ENCODE results near the gene ICA1.
"Not testable (repeated sequence)": the region's sequence is repeated elsewhere in the genome, so short reads cannot be mapped to it uniquely, and the experiment has no call there.

ICA1 gene

DNA sequence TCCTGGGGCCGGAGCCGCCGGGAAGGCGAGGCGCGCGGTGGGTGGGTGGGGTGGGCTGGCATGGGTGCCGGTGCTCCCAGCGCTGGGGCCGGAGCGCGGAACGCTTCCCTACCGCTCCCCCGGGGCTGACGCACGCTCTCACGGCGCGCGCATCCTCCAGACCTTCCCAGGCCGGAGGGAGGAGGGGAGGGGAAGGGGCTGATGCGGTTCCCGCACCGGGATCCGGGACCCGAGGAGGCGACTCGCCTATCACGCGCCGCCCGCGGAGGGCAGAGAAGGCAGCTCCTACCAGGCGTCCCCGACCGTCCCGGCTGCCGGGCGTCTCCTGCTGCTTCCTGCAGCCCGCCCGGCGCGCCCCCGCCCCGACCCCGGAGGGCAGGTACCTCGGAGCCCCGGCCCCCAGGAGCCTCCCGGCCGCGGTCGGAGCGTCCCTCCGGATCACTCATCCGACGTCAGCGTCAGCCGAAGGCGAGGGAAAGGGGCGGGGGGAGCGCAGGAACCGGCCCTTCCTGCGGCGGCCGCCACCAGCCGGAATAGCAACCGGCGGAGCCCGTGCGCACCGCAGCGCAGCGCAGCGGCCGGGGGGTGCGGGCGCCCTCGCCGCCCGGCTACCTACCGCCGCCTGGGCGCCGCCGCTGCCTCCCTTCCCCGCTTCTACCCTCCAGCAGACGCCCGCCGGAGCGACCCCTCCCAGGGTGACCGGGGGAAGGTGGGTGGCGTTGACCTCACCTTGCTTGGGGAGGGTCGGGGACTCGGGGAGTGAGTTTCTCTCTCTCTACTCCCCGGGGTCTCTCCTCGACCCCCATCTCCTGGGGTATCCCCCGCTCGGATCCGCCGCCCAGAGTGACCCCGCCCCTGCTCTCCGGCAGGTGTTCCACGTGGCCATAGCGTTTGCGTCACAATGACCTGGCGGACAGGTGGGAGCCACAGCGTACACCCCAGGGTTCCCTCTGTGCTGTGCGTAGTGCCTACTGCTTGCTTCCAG is at the start of gene ICA1:
Gene ICA1, minus strand, starts transcription at position 457 of the 985 bp plus-strand sequence. CDS start 26,241 bp downstream, outside the sequence.
- no peak for DNase-seq

DNA sequence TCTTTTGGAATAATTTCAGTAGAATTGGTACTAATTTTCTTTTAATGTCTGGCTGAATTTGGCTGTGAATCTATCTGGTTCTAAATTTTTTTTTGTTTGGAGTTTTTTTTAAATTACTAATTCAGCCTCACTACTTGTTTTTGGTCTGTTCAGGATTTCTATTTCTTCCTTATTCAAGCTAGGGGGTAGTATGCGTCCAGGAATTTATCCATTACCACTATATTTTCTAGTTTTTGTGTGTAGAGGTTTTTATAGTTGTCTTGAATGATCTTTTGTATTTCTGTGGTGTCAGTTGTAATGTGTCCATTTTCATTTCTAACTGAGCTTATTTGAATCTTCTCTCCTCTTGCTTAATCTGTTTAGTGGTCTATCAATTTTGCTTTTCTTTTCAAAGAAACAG is 48.9 kb upstream of the ICA1 start:
- DNase-seq, result no peak

DNA sequence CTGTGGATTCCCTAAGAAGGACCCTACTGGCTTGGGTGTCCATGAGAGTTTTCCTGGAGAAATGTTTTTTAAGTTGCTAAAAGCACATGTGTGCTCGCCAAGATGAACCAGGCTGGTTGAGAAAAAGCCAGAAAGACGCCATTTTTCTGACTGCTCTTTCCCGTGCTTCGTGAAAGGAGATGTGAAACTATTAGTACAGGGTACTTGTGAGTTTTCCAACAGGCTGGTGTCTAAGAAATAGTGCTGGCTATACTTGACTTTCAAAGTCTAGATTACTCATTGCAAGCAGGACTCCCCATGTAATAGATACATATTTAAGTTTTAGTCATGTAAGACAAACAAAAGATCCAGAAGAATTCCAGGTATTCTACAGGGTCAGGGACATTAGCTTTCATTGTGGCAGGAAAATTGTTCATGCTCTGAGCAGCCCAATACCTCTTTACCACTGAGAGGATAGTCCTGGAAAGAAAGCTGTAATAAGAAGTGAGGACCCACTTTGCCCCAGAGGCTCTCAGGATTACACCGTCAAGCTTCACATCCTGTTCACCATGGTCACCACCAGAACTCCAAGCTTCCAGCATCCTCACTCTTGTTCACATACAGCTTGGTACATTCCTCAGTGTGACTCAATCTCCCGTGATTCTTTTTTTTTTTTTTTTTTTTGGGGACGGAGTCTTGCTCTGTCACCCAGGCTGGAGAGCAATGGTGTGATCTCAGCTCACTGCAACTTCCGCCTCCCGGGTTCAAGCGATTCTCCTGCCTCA is 43.8 kb upstream of the ICA1 start:
- no peak for DNase-seq

DNA sequence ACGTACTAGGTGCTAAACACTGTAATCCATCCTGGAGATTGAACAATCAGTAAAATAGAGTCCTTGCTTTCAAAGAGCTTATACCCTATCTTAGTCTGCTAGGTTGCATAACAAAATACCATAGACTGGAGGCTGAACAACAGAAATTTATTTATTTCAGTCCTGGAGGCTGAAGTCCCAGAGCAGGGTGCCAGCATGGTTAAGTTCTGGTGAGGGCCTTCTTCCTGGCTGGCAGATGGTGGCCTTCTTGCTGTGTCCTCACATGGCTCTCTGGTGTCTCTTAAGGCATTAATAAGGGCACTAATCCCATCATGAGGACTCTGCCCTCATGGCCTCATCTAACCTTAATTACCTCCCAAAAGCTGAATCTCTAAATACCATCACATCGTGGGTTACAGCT is 43.1 kb upstream of the ICA1 start:
- no peak for DNase-seq

DNA sequence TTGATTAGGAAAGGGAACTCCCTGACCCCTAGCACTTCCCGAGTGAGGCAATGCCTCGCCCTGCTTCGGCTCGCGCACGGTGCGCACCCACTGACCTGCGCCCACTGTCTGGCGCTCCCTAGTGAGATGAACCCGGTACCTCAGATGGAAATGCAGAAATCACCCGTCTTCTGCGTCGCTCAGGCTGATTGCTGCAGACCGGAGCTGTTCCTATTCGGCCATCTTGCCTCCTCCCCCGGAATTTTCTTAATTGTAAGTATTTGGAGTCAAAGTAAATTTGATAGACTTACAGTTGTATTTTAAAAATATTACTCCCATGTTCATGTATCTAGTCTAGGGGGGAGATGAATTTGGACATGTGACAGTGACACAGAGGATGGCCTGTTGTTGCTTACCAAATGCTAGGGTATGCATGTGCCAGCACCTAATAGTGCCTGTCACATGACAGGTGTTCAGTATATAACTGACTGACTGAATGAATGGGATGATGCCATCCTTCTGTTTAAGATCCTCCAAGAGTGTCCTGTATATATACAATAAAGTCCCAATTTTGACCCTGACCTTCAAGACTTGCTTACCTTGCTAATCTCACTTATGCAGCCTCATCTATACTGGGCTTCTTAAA is 42.0 kb upstream of the ICA1 start:
- DNase-seq, result no peak

DNA sequence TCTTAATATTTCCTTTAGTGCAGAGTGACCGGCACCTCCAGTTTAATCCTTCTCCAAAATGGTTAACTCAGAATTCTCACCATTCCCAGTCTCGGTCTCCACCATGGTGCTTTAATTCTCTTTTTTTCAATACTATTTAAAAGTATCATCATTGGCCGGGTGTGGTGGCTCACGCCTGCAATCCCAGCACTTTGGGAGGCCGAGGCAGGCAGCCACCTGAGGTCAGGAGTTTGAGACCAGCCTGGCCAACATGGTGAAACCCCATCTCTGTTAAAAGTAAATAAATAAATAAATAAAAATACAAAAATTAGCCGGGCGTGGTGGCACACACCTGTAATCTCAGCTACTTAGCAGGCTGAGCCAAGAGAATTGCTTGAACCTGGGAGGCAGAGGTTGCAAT is 35.1 kb upstream of the ICA1 start:
- DNase-seq, result not testable (repeated sequence)

DNA sequence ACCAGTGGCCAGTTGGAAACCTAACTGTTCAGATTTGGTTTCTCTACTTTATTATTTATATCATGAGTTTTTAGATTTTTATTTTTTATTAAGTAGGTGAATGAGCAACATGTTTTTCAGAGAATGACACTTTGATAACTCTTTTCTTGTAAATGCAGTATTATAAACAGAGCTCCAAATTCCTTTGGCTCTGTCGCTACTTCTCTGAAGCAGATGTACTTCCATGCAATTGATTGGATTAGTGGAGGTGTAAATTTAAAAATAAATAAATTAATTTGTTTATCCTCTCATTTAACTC is 34.3 kb upstream of the ICA1 start:
- no peak for DNase-seq

DNA sequence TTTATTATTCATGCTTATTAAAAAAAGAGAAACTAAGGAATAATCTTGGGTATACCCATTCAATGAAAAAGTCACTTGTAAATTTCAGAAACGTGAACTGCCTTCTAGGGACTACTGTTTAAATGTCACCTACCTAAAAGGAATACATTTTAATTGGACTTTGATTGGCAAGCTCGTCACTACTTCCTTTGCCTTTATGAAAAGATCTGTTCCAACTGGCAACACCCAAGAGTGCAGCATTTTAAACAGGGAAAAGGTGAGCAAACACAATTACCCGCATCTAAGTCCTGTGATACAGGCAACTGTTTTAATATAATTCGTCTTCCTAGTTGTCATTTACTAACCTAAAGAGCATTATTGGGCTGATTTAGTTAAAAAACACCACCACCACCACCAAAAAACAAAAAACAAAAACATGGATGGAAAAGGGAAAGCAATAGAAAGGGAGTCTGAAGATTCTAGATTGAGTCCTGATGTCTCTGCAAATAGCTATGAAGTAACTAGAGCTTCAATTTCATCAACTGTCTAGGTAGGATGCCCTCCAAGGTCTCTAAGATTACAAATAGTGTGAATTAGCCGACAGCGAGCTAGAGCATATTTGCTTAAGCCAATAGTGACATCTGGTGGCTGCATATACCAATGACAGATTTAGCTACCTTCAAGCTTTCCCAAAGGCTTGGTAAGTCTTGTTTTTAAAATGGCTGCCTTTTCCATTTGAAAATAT is 33.8 kb upstream of the ICA1 start:
- no peak for DNase-seq

DNA sequence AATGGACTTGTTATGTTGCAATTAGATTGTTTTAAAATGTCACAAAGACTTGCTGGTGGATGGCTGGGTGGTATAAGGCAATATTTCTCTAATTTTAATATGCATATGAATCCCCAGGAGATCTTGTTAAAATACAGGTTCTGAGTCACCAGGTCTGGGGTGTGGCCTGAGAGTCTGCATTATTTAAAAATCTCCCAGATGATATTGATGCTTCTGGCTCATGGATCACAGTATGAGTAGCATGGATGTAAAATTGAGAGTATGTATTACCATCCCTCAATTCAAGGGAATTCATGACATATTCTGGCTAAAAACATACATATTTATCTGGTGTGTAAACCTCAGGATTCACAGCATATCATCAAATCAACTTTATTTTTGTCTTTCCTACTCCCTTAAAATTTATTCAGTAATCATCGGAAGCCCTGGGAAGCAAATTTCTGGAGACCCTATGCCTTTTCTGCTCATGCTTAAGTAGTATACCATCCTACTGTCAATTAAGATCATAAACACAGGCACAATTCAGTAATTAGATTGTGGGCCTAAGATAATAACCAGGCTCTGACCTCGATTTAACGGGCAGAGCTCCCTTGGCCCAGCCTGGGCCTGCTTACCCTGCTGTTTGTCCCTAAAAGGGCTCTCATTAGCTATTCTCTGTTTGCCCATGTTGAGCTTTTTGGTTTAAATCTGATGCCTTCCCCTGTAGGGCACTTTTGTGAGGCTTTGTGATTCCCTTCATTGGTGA is 29.6 kb upstream of the ICA1 start:
- no peak for DNase-seq

DNA sequence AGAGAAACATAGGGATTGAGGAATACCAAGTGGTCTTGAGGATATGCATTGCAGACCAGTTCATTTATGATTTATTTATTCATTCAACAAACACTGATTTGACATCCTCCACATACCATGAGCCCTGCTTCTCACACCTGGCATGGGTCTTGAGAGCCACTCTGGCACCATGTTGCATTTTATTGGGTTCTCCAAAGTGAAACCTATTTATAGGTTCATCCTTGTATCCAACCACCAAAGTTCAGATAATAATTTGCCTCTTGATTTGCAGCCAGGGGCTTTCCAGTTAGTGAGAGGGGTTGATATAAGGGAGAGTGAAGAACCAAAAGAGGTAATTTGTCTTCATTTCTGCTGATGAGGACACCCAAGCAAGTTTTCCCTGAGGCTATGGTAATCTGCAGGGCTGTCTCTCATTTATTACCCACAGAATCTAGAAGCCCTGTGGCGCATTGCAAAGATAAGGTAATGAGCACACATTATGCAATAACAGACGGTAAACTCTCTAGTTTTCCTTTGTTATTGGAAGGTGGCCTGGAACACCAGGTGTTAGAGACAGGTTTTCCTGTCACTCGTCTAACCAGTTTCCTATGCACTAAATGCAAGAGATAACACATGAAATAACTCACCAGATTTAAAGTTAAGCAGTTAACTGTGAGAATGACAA is 28.8 kb upstream of the ICA1 start:
- DNase-seq, result no peak

DNA sequence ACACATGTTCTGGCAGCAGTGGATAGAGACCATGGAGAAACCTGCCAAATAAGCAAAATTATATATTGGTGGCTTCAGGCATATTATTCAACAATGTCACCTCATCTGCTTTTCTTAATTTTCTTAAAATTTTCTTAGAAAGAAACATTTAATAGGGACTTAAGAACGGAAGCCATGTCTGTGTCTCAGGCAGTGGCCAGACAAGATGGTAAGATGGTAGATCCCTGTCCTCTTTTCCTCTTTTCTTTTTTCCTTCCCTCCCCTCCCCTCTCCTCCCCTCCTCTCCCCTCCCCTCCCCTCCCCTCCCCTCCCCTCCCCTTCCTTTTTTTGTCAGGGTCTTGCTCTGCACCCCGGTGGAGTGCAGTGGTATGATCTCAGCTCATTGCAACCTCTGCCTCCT is 24.2 kb upstream of the ICA1 start:
- no peak for DNase-seq

DNA sequence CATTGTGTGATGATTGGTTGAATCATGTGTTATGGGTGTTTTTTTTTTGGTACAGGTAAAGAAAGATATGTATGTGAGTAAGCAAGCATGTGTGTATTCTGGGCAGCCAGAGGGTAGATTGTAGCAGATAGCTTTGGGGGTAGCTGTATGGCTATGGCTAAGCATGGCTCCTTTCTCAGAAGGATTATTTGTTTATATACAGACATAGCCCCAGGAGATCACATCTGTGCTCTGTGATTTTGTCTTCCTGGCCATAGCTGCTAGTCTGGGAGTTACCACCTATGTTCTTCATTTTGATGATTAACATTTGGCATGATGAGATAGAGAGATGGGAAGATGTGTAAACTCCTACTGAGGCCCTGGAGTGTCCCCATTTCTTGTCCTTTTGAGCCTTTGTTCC is 23.2 kb upstream of the ICA1 start:
- no peak for DNase-seq

DNA sequence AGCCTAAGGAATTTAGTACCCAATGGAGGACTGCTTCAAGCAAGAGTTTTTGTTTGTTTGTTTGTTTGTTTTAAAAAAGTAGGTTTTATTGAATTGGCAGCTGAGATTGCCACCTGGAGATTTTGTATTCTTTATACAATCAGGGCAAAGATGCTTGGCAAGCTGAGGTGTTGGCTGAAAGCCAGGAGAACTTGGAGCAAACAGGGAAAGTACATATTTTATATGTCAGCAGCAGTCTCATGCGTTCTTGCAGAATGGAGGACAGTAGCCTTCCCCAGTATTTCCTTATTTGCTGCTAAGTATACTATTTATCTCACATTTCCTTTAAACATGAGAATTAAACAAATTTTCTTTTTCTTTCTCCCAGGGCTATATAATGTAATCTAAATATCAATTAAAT is 22.6 kb upstream of the ICA1 start:
- DNase-seq, result no peak

DNA sequence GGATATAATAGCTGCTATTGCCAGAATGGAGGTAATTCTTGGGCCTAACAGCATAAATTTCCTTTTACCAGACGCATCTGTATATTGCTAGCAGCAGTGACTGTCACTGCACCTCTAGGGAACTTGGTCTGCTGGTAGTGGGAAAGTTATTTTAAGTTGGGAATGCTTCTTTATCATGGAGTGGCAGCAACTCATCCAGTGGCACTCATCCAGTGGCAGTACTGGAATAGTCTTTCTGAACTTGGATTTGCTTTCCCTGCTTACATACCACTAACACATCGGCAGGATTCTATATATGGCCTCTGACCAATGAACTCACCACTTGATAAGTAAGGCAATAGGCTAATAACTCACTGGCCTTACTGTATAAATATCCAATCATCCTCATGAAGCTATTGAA is 22.0 kb upstream of the ICA1 start:
- DNase-seq, result no peak

DNA sequence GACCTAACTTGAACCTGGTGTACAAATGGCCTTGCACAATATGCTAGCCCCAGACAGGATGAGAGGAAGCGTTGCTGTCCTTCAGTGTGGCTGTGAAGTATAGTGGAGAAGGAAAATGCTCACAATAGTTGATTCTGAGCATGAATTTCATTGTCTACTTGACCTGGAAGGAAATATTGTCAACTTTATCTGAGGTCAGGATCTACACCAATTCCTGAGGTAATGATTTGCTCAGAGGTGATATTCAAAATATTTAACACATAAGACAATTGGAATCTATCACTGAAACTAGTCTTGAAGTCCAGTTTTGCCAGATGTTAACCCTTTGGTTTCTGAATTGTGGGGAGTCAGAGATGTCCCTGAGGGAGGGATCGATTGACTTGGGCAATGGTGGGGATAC is 20.9 kb upstream of the ICA1 start:
- DNase-seq, result no peak

DNA sequence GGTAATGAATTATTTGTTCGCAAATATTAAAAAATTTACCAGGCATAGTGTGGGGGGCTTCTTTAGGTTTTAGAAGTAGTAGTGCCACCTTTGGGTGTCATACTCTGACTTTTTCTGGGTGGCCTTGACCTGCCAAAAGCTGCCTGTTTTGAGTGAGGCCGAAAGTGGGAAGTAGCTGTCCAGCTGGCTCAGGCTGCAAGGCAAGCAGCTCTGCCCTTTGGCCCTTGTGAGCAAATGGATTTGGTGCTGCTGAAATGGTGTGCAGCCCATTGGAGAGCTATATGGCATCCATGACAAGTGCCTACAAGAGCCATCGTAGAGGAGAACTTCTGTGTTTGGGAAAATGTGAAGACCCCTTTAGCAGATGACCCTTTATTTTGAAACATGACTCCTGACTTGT is 20.2 kb upstream of the ICA1 start:
- no peak for DNase-seq

DNA sequence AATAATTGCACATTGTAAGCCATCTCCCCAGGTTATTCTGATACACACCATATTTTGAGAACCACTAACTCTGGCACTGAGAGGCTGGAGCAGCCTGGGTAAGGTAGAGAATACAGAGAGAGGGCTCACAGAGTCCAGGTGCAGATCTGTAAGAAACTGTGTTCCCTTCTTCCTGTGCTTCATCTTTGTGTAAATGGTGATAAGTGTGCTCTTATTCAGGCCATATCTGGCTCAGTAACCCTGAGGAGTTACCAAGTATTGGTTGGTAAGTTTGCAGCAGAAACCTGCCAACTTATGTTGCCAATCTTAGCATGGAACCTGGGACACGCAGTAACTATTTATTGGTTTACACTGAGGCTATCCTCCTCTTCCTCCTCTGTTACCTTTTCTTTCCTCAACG is 16.2 kb upstream of the ICA1 start:
- no peak for DNase-seq

DNA sequence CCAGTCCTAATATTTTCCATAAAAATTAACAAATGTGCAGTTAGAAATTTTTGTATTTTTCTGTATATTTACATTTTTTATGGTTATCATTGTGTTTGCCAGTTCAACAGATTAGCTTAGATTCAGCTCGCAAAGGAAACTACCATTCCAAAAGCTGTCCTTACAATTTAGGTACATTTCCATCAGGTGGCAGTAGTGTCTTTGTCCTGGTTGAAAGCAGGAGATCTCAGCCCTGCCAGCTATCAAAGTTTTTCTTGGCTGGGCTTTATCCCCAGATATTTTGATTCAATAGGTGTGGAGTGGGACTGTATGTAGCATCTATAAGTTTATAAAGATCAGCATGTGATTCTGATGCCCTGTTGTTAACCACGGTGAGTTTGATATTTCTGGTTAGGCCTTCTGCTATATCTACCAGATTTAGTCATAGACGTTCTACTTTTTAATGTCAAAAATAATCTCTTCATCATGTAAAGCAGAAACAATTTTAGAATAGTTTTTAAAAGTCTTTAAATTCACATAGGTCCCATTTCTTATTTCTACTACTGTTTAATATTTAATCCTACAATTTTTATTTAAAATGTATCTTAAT is 15.5 kb upstream of the ICA1 start:
- no peak for DNase-seq

DNA sequence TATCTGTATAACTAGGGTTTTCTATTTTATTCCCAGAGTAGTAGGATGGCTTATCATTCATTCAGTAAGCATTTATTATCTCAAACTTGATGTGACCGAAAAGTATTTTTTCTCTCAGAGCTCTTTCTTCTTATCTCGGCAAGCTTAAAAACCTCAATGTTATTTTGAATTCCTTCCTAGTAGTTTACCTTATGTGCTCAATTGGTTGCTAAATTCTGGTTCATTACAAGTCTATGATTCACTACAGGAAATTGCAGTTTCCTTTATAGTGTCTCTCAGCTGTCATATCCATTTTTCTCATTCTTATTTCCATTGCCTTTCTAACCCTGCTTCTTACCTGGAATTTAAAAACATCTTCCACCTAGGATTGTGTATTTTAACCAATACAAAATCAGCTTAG is 12.6 kb upstream of the ICA1 start:
- no peak for DNase-seq

DNA sequence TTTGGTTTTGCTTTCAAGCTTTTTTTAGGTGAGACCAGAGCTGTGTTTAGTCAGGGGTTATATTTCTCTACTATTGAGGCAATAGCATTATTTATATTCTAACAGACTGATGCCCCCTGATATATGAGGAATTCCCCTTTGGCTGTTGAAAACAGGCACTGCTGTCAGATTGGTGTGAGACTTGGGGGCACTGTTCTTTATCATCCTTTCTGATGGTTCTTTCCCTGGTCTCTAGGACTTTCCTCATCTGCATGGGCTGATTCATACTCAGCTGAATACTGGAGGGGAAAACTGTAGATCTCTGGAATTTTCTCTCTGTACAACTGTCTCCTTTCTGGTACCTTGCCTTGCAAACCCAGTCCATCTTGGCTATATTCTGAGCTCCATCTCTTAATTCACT is 10.0 kb upstream of the ICA1 start:
- no peak for DNase-seq

DNA sequence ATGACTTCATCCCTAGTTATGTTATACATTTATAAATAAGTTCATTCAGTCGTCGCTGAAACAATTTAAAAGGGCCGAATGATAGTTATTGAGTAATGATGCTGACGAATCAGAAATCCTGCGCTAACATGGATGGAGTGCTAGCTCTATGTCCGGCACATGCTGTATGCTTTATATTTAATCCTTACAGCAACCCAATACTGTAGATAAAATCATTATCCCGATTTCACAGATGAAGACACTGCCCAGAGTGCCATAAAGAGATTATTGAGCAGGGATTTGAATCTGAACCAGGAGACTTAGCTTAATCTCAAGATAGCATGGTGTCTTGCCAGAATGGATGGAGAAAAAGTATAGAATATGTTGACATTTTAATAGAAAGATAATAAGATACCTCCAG is 1.1 kb upstream of the ICA1 start:
- DNase-seq, result no peak
